Retinal pigment epithelial cell (primary cell): ENCODE data around the gene CDC25C.

Experiments
- DNase-seq: peaks from one replicate; pipeline ENCODE4 v3.0.0-alpha.2; 2010; ENCODE audit warnings: low read depth
- H3K4me3 ChIP-seq: 2 replicates; pipeline ENCODE4 v1.5.1; 2011; ENCODE audit warnings: mild to moderate bottlenecking, low read length, control low read depth, moderate library complexity
- CTCF ChIP-seq: conservative IDR thresholded peaks from 2 replicates; pipeline ENCODE4 v1.5.1; 2011; ENCODE audit warnings: low read depth, low read length, control low read depth, inconsistent platforms

The CDC25C gene

GRCh38 chr5:138331449-138332368 lies at the start of gene CDC25C:
CDC25C (minus strand) TSS chr5:138331804; CDS start chr5:138331180, 624 bp downstream.
- DNase-seq: peak; percentile 99
- peak within 1 kb of the TSS; percentile 90 for H3K4me3 ChIP-seq
- no peak for TF ChIP-seq CTCF

GRCh38 chr5:138372653-138373052 lies 41.0 kb upstream of the CDC25C start:
- TF ChIP-seq CTCF: no peak
- no peak for DNase-seq
- no peak overlapping the region for H3K4me3 ChIP-seq

- TF ChIP-seq CTCF: no peak
- no peak overlapping the region for H3K4me3 ChIP-seq
- DNase-seq: no peak
Measured at GRCh38 chr5:138372225-138372624, 40.6 kb upstream of the CDC25C start.

- no peak for DNase-seq
- no peak for TF ChIP-seq CTCF
- no peak overlapping the region for H3K4me3 ChIP-seq
Measured at GRCh38 chr5:138371454-138371853, 39.9 kb upstream of the CDC25C start.

- no peak overlapping the region for H3K4me3 ChIP-seq
- DNase-seq: peak; percentile 92
- no peak for TF ChIP-seq CTCF
Measured at GRCh38 chr5:138370537-138370936, 38.9 kb upstream of the CDC25C start.

GRCh38 chr5:138369706-138370105 lies 38.1 kb upstream of the CDC25C start:
- no peak overlapping the region for H3K4me3 ChIP-seq
- no peak for TF ChIP-seq CTCF
- no peak for DNase-seq

GRCh38 chr5:138369261-138369660 lies 37.7 kb upstream of the CDC25C start:
- TF ChIP-seq CTCF: no peak
- no peak for DNase-seq
- H3K4me3 ChIP-seq: no peak overlapping the region
